Adrenal gland (tissue), 12 donors: ENCODE results near the gene ZNHIT2. TPM values are rescaled to one million over a fixed set of nuclear protein-coding genes. Genes with fewer than 3 reads are reported as not detected.

Experiments
- DNase-seq, 7 donors: peaks; one replicate each; pipeline ENCODE4 v3.0.0-alpha.2; 2019 to 2020
- H3K27ac ChIP-seq, 5 donors: fragments of 200-600 bp; sonication (generic) in 4 of 5; 1 replicate in 3 of 5; 2 replicates in 2 of 5; pipeline versions ENCODE4 v1.5.1 to v1.8.0; 2016 to 2020; ENCODE audit warnings: mild to moderate bottlenecking in 1 of 5
- H3K27me3 ChIP-seq: fragments of 200-600 bp; 2 replicates; pipeline ENCODE4 v1.8.0; 2021
- H3K36me3 ChIP-seq, 2 donors: fragments of 200-600 bp; replicated peaks in 1 of 2; 1 replicate in 1 of 2; 2 replicates in 1 of 2; pipeline versions ENCODE4 v1.5.1 to v1.8.0; 2018 to 2022
- H3K4me1 ChIP-seq, 2 donors: fragments of 200-600 bp; replicated peaks in 1 of 2; 1 replicate in 1 of 2; 2 replicates in 1 of 2; pipeline versions ENCODE4 v1.5.1 to v1.8.0; 2018 to 2021
- H3K4me3 ChIP-seq, 4 donors: fragments of 200-600 bp; sonication (generic) in 3 of 4; one replicate each; pipeline ENCODE4 v1.5.1; 2016 to 2018
- H3K9me3 ChIP-seq, 3 donors: fragments of 200-600 bp; sonication (generic) in 1 of 3; replicated peaks in 1 of 3; 1 replicate in 2 of 3; 2 replicates in 1 of 3; pipeline versions ENCODE4 v1.5.1 to v1.8.0; 2016 to 2021
- POLR2A ChIP-seq, 2 donors: fragments of 450-650 bp; IDR thresholded peaks; one replicate each; pipeline ENCODE4 v1.6.1; 2017; ENCODE audit warnings: antibody characterized with exemption in 2 of 2, mild to moderate bottlenecking in 2 of 2, moderate library complexity in 1 of 2
- WGBS, 4 donors: extraction: QIAGEN DNeasy Blood & Tissue Kit in 2 of 4; methylation state at CpG; one replicate each; pipeline versions ENCODE4 v1.1.5 to v1.1.7; 2013 to 2017; 5-methylcytosine and 5-hydroxymethylcytosine counted together
- intact Hi-C, 2 donors: fragments of 100-400 bp; cut with DNase I; formaldehyde crosslinking; loops; one replicate each; pipeline versions ENCODE4 v1.14.1 to v1.15.0; 2022 to 2023
- polyA plus RNA-seq, 3 donors: library from polyadenylated mRNA; stranded (reverse); fragments of 200-250 nt in 2 of 3; fragments of 350-450 nt in 1 of 3; fragmentation: Illumina TruSeq in 1 of 3; extraction: RNeasy Lipid Tissue Mini Kit (QIAGEN cat#74804) in 1 of 3; gene quantifications; one replicate each; pipeline ENCODE4 v1.2.3, GENCODE V29; 2013 to 2014
- total RNA-seq, 9 donors: library from RNA; depleted of rRNA in 4 of 9; stranded (reverse); fragments of >200 nt in 4 of 9; fragments of 120-200 nt in 1 of 9; fragmentation: NEBNext Ultra II Directional in 1 of 9; extraction: Animal tissue kit (Norgen Biotek cat#: 25700) in 1 of 9; gene quantifications; one replicate each; pipeline versions ENCODE4 v1.1.0 to v1.2.4, GENCODE V29; 2013 to 2023
- TF ChIP-seq, protein P1 (sequence below), 6 experiments: fragments of 450-650 bp in 4 of 6; fragments of 200-600 bp in 2 of 6; sonication (generic) in 1 of 6; IDR thresholded peaks; 1 replicate in 5 of 6; 2 replicates in 1 of 6; pipeline versions ENCODE4 v1.5.1 to v1.8.0; 2016 to 2021; ENCODE audit warnings: antibody characterized with exemption in 6 of 6, mild to moderate bottlenecking in 2 of 6, moderate library complexity in 1 of 6
- donor health status: healthy with polysubstance abuse.
- donor health status: Bipolar disorder and iron deficiency.
- donor health status: DM: yes; HTN: yes; CAD: no.
- donor health status: DM: no; HTN: no; CAD: no.
- donor health status: DM: no; HTN: no; CAD: no.
- donor health status: DM: yes; HTN: yes; CAD: no.

Gene ZNHIT2
- total and polyA plus RNA-seq, 12 donors = 0.48 to 39.8 (median 20.5) TPM

DNA sequence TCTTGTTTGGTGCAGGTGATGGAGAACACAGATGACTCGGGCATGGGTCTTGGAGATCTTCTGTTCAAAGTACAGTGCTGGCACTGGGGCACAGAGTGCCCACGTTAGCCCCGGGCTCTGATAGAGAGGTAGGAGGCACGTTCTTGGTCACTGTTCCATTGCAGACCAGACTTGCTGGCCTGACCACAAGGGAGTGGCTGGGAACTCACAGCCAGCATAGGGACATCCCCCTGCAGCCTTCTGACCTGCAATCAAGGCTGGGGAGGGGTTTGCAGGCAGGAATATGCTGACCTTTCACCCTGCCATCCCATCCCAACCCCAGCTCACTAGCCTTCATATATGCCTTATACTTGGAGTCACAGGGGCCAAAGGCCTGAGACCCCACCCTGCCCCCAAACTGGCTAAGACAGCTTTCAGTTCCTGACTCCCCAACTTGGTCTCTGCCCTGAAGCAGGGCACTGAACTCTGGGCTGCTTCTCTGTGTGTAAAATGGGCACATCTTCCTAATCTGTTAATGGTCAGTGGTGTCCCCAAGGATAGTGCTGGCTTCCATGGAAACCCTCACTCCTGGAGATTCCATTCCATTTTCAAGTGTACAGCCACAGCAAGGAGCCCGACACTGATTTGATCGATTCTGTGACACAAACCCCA is 9.2 kb upstream of the ZNHIT2 start:
- H3K4me3 ChIP-seq = no peak overlapping the region
- H3K36me3 ChIP-seq = peaks cover 0 to 75% of the 10 kb centered on the region in 2 donors
- no peaks in the 10 kb centered on the region for H3K27me3 ChIP-seq
- H3K27ac ChIP-seq = no peak overlapping the region
- no peaks in the 10 kb centered on the region for H3K9me3 ChIP-seq
- TF ChIP-seq, protein P1, sequence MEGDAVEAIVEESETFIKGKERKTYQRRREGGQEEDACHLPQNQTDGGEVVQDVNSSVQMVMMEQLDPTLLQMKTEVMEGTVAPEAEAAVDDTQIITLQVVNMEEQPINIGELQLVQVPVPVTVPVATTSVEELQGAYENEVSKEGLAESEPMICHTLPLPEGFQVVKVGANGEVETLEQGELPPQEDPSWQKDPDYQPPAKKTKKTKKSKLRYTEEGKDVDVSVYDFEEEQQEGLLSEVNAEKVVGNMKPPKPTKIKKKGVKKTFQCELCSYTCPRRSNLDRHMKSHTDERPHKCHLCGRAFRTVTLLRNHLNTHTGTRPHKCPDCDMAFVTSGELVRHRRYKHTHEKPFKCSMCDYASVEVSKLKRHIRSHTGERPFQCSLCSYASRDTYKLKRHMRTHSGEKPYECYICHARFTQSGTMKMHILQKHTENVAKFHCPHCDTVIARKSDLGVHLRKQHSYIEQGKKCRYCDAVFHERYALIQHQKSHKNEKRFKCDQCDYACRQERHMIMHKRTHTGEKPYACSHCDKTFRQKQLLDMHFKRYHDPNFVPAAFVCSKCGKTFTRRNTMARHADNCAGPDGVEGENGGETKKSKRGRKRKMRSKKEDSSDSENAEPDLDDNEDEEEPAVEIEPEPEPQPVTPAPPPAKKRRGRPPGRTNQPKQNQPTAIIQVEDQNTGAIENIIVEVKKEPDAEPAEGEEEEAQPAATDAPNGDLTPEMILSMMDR (IDR thresholded peaks at IDR 0.05) = no peak
- no peak for TF ChIP-seq POLR2A (IDR thresholded peaks at IDR 0.05)
- intact Hi-C loops = no loop called here
- H3K4me1 ChIP-seq = peaks cover 10 to 21% of the 10 kb centered on the region in 2 donors
- DNase-seq = peak in 4 of 7 donors; percentile 6 to 50 (median 17)
- 76 to 87% (median 80%) methylated on average over 6 of the region's 6 CpGs for WGBS, 4 donors

DNA sequence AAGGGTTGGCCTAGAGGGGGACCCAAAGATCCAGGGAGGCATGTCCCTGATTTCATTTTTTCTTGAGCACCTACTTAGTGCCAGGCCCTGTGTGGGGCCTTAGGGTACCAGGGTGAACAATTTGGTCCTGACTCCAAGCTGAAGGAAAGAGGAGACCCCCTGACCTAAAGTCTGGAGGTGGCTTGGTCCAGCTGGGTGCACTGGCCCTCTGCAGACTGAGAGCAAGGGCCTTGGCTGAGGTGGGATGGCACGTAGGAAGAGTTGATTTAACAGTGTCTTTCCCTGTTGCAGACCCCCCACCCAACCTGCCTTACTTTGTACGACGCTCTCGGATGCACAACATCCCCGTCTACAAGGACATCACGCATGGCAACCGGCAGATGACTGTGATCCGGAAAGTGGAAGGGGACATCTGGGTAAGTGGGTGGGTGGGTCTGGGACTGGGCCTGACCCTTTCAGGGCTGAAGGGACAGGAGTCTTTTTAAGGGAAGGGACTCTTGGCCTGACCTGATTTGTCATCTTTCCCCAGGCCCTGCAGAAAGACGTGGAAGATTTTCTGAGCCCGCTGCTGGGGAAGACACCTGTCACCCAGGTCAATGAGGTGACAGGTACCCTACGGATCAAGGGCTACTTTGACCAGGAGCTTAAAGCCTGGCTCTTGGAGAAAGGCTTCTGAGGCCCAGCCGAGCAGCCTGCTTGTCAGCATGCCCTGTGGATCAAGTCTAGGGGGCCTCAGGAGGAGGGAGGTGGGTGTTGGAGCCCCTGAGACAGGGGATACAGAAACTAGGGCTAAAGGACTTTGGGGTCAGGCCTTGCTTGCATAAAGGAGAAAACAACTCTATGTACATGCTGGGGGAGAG is 7.9 kb upstream of the ZNHIT2 start:
- WGBS, 4 donors = 83 to 87% (median 86%) methylated on average over 9 to 12 of the region's 12 CpGs
- intact Hi-C loops = no loop called here

DNA sequence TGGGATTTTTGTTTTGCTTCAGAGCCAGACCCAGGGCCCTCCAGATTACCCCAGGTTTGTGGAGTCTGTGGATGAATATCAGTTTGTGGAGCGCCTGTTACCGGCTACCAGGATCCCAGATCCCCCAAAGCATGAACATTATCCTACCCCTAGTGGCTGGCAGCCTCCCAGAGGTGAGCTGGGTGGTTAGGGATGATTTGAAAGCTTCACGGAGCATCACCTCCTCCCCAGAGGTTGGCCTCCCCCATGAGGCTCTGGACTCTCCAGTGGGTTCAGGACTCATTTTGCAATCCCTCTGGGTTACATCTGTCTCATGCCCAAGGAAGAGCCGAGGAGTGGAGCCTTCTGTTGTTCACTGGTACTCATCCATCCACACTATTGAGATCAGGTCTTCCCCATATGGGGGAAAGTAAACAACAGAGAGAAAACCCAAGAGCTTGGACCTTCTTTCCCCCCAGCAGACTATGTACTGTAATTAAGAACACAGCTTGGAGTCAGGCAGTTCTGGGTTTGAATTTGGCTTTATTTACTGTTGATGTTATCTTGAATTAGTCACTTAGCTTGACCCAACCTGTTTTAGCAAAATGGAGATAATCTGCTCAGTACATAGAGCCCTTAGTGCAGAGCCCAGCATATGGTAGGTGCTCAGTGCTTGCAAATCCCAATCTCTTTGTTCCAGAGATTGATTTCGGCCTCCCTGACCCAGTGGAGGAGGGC is 7.1 kb upstream of the ZNHIT2 start:
- Histone ChIP-seq H3K4me1 (peaks cover 16 to 30% of the 10 kb centered on the region in 2 donors), H3K27me3 (no peaks in the 10 kb centered on the region), H3K27ac (peak overlapping the region in 2 of 5 donors; percentile 6 to 94), H3K4me3 (no peak overlapping the region), H3K36me3 (peaks cover 0 to 66% of the 10 kb centered on the region in 2 donors), H3K9me3 (no peaks in the 10 kb centered on the region)
- 87 to 93% (median 92%) methylated on average over 4 to 5 of the region's 5 CpGs for WGBS, 4 donors
- intact Hi-C loops = no loop called here
- TF ChIP-seq POLR2A (IDR thresholded peaks at IDR 0.05) = no peak
- TF ChIP-seq, protein P1 (IDR thresholded peaks at IDR 0.05) = no peak
- peak in 5 of 7 donors; percentile 8 to 51 (median 13) for DNase-seq

More for the DNA sequence above, 7.9 kb upstream of the ZNHIT2 start:
- Histone ChIP-seq H3K4me3 (no peak overlapping the region), H3K9me3 (no peaks in the 10 kb centered on the region), H3K27ac (no peak overlapping the region), H3K27me3 (no peaks in the 10 kb centered on the region), H3K36me3 (peaks cover 0 to 66% of the 10 kb centered on the region in 2 donors), H3K4me1 (peaks cover 16 to 30% of the 10 kb centered on the region in 2 donors)
- DNase-seq = peak in 4 of 7 donors; percentile 4 to 51 (median 13)
- TF ChIP-seq, protein P1 (IDR thresholded peaks at IDR 0.05) = no peak
- TF ChIP-seq POLR2A (IDR thresholded peaks at IDR 0.05) = no peak
